Posterior vena cava (tissue), 2 donors: ENCODE measurements around the gene PLA1A. TPM values are rescaled to one million over a fixed set of nuclear protein-coding genes. Genes with fewer than 3 reads are reported as not detected.

ENCODE experiments used
- DNase-seq: peaks from one replicate; pipeline ENCODE4 v3.0.0-alpha.2; 2020; ENCODE audit warnings: low spot score
- intact Hi-C, 2 donors: fragments of 100-400 bp; cut with DNase I; formaldehyde crosslinking; loops; one replicate each; pipeline versions ENCODE4 v1.14.1 to v1.14.2; 2022 to 2023
- total RNA-seq, 2 donors: library from RNA; stranded (reverse); fragmentation: NEBNext Ultra II Directional; extraction: Animal tissue kit (Norgen Biotek cat#: 25700); gene quantifications; one replicate each; pipeline ENCODE4 v1.2.1, GENCODE V29; 2021
- donor health status: DM: yes; HTN: yes; CAD: no.
- donor health status: DM: yes; HTN: yes; CAD: no.

PLA1A gene
- total RNA-seq, 2 donors from 2014 or later, result 2.7 to 6.2 TPM

- intact Hi-C loops, result no loop called here
- no peak for DNase-seq
Measured at GRCh38 chr3:119649761-119650160, 52.1 kb downstream of the PLA1A start.

- intact Hi-C loops, result no loop called here
- DNase-seq, result no peak
Measured at GRCh38 chr3:119652306-119653033, 54.8 kb downstream of the PLA1A start.

- intact Hi-C loops, result no loop called here
- DNase-seq, result no peak
Measured at GRCh38 chr3:119653876-119654275, 56.2 kb downstream of the PLA1A start.

GRCh38 chr3:119657887-119658702 is 60.4 kb downstream of the PLA1A start:
- DNase-seq, result no peak
- intact Hi-C loops, result no loop called here

- DNase-seq, result no peak
- intact Hi-C loops, result no loop called here
Measured at GRCh38 chr3:119658994-119659393, 61.3 kb downstream of the PLA1A start.

GRCh38 chr3:119659606-119660291 is 62.1 kb downstream of the PLA1A start:
- DNase-seq, result no peak
- intact Hi-C loops, result loop anchor here in 1 of 2 donors (10.0 kb wide), 1 partner anchor 75 kb away; no protein-coding TSS in a partner anchor

- intact Hi-C loops, result loop anchor here in 1 of 2 donors (10.0 kb wide), 1 partner anchor 76 kb away; no protein-coding TSS in a partner anchor
- DNase-seq, result no peak
Measured at GRCh38 chr3:119660474-119661440, 63.1 kb downstream of the PLA1A start, which contains the start of gene POPDC2. POPDC2 (minus strand) TSS chr3:119660589; CDS start chr3:119660423, 166 bp downstream.

GRCh38 chr3:119662604-119663373 is 65.1 kb downstream of the PLA1A start:
- DNase-seq, result no peak
- intact Hi-C loops, result loop anchor here in 1 of 2 donors (10.0 kb wide), 1 partner anchor 78 kb away; no protein-coding TSS in a partner anchor

- no peak for DNase-seq
- intact Hi-C loops, result loop anchor here in 1 of 2 donors (10.0 kb wide), 1 partner anchor 79 kb away; no protein-coding TSS in a partner anchor
Measured at GRCh38 chr3:119663885-119664284, 66.2 kb downstream of the PLA1A start.

- intact Hi-C loops, result loop anchor here in 1 of 2 donors (10.0 kb wide), 1 partner anchor 80 kb away; no protein-coding TSS in a partner anchor
- no peak for DNase-seq
Measured at GRCh38 chr3:119664370-119664769, 66.7 kb downstream of the PLA1A start.

GRCh38 chr3:119664850-119665379 is 67.2 kb downstream of the PLA1A start:
- DNase-seq, result no peak
- intact Hi-C loops, result loop anchor here in 1 of 2 donors (10.0 kb wide), 1 partner anchor 80 kb away; no protein-coding TSS in a partner anchor

GRCh38 chr3:119665954-119666559 is 68.4 kb downstream of the PLA1A start:
- no peak for DNase-seq
- intact Hi-C loops, result loop anchor here in 1 of 2 donors (10.0 kb wide), 1 partner anchor 81 kb away; no protein-coding TSS in a partner anchor

- no peak for DNase-seq
- intact Hi-C loops, result loop anchor here (10.0 kb wide), 1 partner anchor 85 kb away; no protein-coding TSS in a partner anchor
Measured at GRCh38 chr3:119669906-119670570, 72.4 kb downstream of the PLA1A start.

GRCh38 chr3:119672776-119673175 is 75.1 kb downstream of the PLA1A start:
- no peak for DNase-seq
- intact Hi-C loops, result loop anchor here in 1 of 2 donors (10.0 kb wide), 1 partner anchor 88 kb away; no protein-coding TSS in a partner anchor

- intact Hi-C loops, result loop anchor here in 1 of 2 donors (10.0 kb wide), 1 partner anchor 89 kb away; no protein-coding TSS in a partner anchor
- peak; percentile 81 for DNase-seq
Measured at GRCh38 chr3:119673875-119674274, 76.2 kb downstream of the PLA1A start.
